WTC11 (cell line): ENCODE measurements around the gene FBN2. TPM values are rescaled to one million over a fixed set of nuclear protein-coding genes. Genes with fewer than 3 reads are reported as not detected.

Experiments used
- ATAC-seq: fragments of 200-7000 bp; cut with Tn5 transposase; 2 replicates; pipeline ENCODE4 v1.10.0; 2021; ENCODE audit warnings: mild to moderate bottlenecking, moderate library complexity
- Bru-seq: library from RNA; stranded (reverse); fragments of 400-500 nt; gene quantifications from one replicate; lab custom pipeline; 2021; lab: Mats Ljungman, UMichigan
- CTCF ChIA-PET: fragments of 300-600 bp; sonication (Branson Sonifier 250); formaldehyde crosslinking; loops from one replicate; lab custom pipeline; 2021; ENCODE audit warnings: antibody characterized with exemption; lab: Charles Lee
- POLR2A ChIA-PET: fragments of 350-600 bp; sonication (Branson Sonifier 250); formaldehyde crosslinking; loops from one replicate; lab custom pipeline; 2021; ENCODE audit warnings: antibody characterized with exemption; lab: Charles Lee
- DNase-seq: peaks from one replicate; pipeline ENCODE4 v3.0.0; 2021; ENCODE audit warnings: low spot score
- H3K27ac Mint-ChIP-seq: 2 replicates; pipeline ENCODE4 v1.8.0; 2021; ENCODE audit warnings: mixed read lengths
- H3K27me3 Mint-ChIP-seq: 2 replicates; pipeline ENCODE4 v1.8.0; 2021; ENCODE audit warnings: low read depth, mild to moderate bottlenecking, moderate library complexity, mixed read lengths
- H3K36me3 Mint-ChIP-seq: 2 replicates; pipeline ENCODE4 v1.8.0; 2021; ENCODE audit warnings: mixed read lengths
- H3K4me1 Mint-ChIP-seq: 2 replicates; pipeline ENCODE4 v1.8.0; 2022; ENCODE audit warnings: mixed read lengths
- H3K4me3 Mint-ChIP-seq: 2 replicates; pipeline ENCODE4 v1.8.0; 2021; ENCODE audit warnings: mild to moderate bottlenecking, moderate library complexity, mixed read lengths
- H3K9me3 Mint-ChIP-seq: 2 replicates; pipeline ENCODE4 v1.8.0; 2021; ENCODE audit warnings: mixed read lengths
- ETV6 ChIP-seq: sonication (generic); formaldehyde crosslinking; IDR thresholded peaks from 2 replicates; pipeline ENCODE4 v1.8.1; 2022; ENCODE audit warnings: mild to moderate bottlenecking, missing genetic modification reagents
- GTF2I ChIP-seq: fragments of 250-450 bp; sonication (Bioruptor Pico); conservative IDR thresholded peaks from 2 replicates; pipeline ENCODE4 v1.4.0; 2021; ENCODE audit warnings: mild to moderate bottlenecking
- NR2C2 ChIP-seq: sonication (generic); formaldehyde crosslinking; IDR thresholded peaks from 2 replicates; pipeline ENCODE4 v1.8.0; 2022; ENCODE audit warnings: mild to moderate bottlenecking, missing genetic modification reagents
- RORB ChIP-seq: fragments of 250-450 bp; sonication (Bioruptor Pico); IDR thresholded peaks from 2 replicates; pipeline ENCODE4 v1.9.0; 2021; ENCODE audit warnings: mild to moderate bottlenecking
- ZBTB21 ChIP-seq: sonication (generic); formaldehyde crosslinking; IDR thresholded peaks from 2 replicates; pipeline ENCODE4 v1.8.1; 2023; ENCODE audit warnings: mild to moderate bottlenecking, missing genetic modification reagents, borderline replicate concordance
- ZNF138 ChIP-seq: sonication (generic); formaldehyde crosslinking; conservative IDR thresholded peaks from 2 replicates; pipeline ENCODE4 v1.8.1; 2022; ENCODE audit warnings: mild to moderate bottlenecking, moderate library complexity, missing genetic modification reagents
- ZNF263 ChIP-seq: sonication (generic); formaldehyde crosslinking; IDR thresholded peaks from 2 replicates; pipeline ENCODE4 v1.8.1; 2022; ENCODE audit warnings: low read depth, mild to moderate bottlenecking, moderate library complexity, missing genetic modification reagents
- ZNF396 ChIP-seq: fragments of 250-450 bp; sonication (Bioruptor Pico); IDR thresholded peaks from 2 replicates; pipeline ENCODE4 v1.8.0; 2021; ENCODE audit warnings: mild to moderate bottlenecking, moderate library complexity, borderline replicate concordance
- long read RNA-seq, 3 experiments: library from RNA in 1 of 3; library from capped mRNA in 1 of 3; library from polyadenylated mRNA in 1 of 3; unstranded in 2 of 3; stranded (forward) in 1 of 3; transcript quantifications; one replicate each; pipeline ENCODE4 v2.0.0, GENCODE V29; 2021
- total RNA-seq: library from RNA; stranded (reverse); gene quantifications from 3 replicates; pipeline ENCODE4 v1.2.3, GENCODE V29; 2021
- TF ChIP-seq, protein P1 (sequence below): sonication (generic); formaldehyde crosslinking; IDR thresholded peaks from 2 replicates; pipeline ENCODE4 v1.8.1; 2022; ENCODE audit warnings: low read depth, mild to moderate bottlenecking, moderate library complexity, missing genetic modification reagents, borderline replicate concordance
- TF ChIP-seq, protein P2 (sequence below): sonication (generic); formaldehyde crosslinking; IDR thresholded peaks from 2 replicates; pipeline ENCODE4 v1.8.0; 2022; ENCODE audit warnings: mild to moderate bottlenecking, missing genetic modification reagents
- TF ChIP-seq, protein P3 (sequence below): sonication (generic); formaldehyde crosslinking; IDR thresholded peaks from 2 replicates; pipeline ENCODE4 v1.8.0; 2022; ENCODE audit warnings: mild to moderate bottlenecking, missing genetic modification reagents
- TF ChIP-seq, protein P4 (sequence below): fragments of 250-450 bp; sonication (Bioruptor Pico); IDR thresholded peaks from 2 replicates; pipeline ENCODE4 v1.9.0; 2021; ENCODE audit warnings: mild to moderate bottlenecking, borderline replicate concordance
- TF ChIP-seq, protein P5 (sequence below): sonication (generic); formaldehyde crosslinking; IDR thresholded peaks from 2 replicates; pipeline ENCODE4 v1.8.1; 2022; ENCODE audit warnings: low read depth, missing genetic modification reagents, borderline replicate concordance
- TF ChIP-seq, protein P6 (sequence below): sonication (generic); formaldehyde crosslinking; IDR thresholded peaks from 2 replicates; pipeline ENCODE4 v1.8.1; 2023; ENCODE audit warnings: mild to moderate bottlenecking, missing genetic modification reagents, moderate library complexity
- TF ChIP-seq, protein P7 (sequence below): sonication (generic); formaldehyde crosslinking; IDR thresholded peaks from 2 replicates; pipeline ENCODE4 v1.8.1; 2022; ENCODE audit warnings: mild to moderate bottlenecking, moderate library complexity, missing genetic modification reagents

FBN2 gene
- total RNA-seq (47.1 to 56.7 TPM (median 48.0 TPM) in 3 replicates), Bru-seq, nascent RNA (percentile 62 among the genes with signal in this experiment)
- long read RNA-seq, experiment 1, full-length matches to known transcripts = 8 of 94 reads
- long read RNA-seq, experiment 1, partial matches to known transcripts = 73 of 94 reads
- long read RNA-seq, experiment 1, other reads (novel, unspliced or antisense) = 13 of 94 reads
- long read RNA-seq, experiment 2, partial matches to known transcripts = 39 of 50 reads
- long read RNA-seq, experiment 2, other reads (novel, unspliced or antisense) = 11 of 50 reads
- long read RNA-seq, experiment 3, partial matches to known transcripts = 0 of 1 reads
- long read RNA-seq, experiment 3, other reads (novel, unspliced or antisense) = 1 of 1 reads

DNA sequence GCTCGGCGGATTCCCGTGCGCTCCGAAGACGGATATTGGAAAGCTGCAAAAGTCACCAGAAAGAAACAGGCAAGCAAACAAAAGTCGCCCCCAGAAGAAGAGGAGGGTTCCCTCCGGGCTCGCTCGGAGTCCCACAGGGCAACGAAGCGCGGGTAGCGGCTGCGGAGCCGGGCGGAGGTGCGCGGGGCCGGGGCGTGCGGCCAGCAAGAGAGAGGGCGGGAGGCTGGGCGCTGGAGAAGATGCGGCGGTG is at the start of gene FBN2:
FBN2 (minus strand) TSS at position 246 of the 250 bp plus-strand sequence. CDS start 642 bp downstream, outside the sequence.
- TF ChIP-seq, protein P1, sequence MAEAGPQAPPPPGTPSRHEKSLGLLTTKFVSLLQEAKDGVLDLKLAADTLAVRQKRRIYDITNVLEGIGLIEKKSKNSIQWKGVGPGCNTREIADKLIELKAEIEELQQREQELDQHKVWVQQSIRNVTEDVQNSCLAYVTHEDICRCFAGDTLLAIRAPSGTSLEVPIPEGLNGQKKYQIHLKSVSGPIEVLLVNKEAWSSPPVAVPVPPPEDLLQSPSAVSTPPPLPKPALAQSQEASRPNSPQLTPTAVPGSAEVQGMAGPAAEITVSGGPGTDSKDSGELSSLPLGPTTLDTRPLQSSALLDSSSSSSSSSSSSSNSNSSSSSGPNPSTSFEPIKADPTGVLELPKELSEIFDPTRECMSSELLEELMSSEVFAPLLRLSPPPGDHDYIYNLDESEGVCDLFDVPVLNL (CRISPR knock-in tag) = no peak
- TF ChIP-seq GTF2I = no peak
- TF ChIP-seq, protein P2, sequence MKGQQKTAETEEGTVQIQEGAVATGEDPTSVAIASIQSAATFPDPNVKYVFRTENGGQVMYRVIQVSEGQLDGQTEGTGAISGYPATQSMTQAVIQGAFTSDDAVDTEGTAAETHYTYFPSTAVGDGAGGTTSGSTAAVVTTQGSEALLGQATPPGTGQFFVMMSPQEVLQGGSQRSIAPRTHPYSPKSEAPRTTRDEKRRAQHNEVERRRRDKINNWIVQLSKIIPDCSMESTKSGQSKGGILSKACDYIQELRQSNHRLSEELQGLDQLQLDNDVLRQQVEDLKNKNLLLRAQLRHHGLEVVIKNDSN (CRISPR knock-in tag) = no peak
- TF ChIP-seq, protein P3, sequence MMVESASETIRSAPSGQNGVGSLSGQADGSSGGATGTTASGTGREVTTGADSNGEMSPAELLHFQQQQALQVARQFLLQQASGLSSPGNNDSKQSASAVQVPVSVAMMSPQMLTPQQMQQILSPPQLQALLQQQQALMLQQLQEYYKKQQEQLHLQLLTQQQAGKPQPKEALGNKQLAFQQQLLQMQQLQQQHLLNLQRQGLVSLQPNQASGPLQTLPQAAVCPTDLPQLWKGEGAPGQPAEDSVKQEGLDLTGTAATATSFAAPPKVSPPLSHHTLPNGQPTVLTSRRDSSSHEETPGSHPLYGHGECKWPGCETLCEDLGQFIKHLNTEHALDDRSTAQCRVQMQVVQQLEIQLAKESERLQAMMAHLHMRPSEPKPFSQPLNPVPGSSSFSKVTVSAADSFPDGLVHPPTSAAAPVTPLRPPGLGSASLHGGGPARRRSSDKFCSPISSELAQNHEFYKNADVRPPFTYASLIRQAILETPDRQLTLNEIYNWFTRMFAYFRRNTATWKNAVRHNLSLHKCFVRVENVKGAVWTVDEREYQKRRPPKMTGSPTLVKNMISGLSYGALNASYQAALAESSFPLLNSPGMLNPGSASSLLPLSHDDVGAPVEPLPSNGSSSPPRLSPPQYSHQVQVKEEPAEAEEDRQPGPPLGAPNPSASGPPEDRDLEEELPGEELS (CRISPR knock-in tag) = no peak
- TF ChIP-seq ZNF396 = no peak
- no peak for TF ChIP-seq RORB (CRISPR knock-in tag)
- TF ChIP-seq ZNF263 = 0 out of 2 replicates have a peak, but pooled peaks have one; percentile 27
- TF ChIP-seq, protein P4, sequence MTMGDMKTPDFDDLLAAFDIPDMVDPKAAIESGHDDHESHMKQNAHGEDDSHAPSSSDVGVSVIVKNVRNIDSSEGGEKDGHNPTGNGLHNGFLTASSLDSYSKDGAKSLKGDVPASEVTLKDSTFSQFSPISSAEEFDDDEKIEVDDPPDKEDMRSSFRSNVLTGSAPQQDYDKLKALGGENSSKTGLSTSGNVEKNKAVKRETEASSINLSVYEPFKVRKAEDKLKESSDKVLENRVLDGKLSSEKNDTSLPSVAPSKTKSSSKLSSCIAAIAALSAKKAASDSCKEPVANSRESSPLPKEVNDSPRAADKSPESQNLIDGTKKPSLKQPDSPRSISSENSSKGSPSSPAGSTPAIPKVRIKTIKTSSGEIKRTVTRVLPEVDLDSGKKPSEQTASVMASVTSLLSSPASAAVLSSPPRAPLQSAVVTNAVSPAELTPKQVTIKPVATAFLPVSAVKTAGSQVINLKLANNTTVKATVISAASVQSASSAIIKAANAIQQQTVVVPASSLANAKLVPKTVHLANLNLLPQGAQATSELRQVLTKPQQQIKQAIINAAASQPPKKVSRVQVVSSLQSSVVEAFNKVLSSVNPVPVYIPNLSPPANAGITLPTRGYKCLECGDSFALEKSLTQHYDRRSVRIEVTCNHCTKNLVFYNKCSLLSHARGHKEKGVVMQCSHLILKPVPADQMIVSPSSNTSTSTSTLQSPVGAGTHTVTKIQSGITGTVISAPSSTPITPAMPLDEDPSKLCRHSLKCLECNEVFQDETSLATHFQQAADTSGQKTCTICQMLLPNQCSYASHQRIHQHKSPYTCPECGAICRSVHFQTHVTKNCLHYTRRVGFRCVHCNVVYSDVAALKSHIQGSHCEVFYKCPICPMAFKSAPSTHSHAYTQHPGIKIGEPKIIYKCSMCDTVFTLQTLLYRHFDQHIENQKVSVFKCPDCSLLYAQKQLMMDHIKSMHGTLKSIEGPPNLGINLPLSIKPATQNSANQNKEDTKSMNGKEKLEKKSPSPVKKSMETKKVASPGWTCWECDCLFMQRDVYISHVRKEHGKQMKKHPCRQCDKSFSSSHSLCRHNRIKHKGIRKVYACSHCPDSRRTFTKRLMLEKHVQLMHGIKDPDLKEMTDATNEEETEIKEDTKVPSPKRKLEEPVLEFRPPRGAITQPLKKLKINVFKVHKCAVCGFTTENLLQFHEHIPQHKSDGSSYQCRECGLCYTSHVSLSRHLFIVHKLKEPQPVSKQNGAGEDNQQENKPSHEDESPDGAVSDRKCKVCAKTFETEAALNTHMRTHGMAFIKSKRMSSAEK (CRISPR knock-in tag) = no peak
- TF ChIP-seq ZBTB21 = no peak
- TF ChIP-seq, protein P5, sequence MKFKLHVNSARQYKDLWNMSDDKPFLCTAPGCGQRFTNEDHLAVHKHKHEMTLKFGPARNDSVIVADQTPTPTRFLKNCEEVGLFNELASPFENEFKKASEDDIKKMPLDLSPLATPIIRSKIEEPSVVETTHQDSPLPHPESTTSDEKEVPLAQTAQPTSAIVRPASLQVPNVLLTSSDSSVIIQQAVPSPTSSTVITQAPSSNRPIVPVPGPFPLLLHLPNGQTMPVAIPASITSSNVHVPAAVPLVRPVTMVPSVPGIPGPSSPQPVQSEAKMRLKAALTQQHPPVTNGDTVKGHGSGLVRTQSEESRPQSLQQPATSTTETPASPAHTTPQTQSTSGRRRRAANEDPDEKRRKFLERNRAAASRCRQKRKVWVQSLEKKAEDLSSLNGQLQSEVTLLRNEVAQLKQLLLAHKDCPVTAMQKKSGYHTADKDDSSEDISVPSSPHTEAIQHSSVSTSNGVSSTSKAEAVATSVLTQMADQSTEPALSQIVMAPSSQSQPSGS (CRISPR knock-in tag) = no peak
- TF ChIP-seq ZNF138 (CRISPR knock-in tag) = no peak
- no peak for TF ChIP-seq NR2C2 (CRISPR knock-in tag)
- TF ChIP-seq ETV6 (CRISPR knock-in tag) = no peak
- TF ChIP-seq, protein P6, sequence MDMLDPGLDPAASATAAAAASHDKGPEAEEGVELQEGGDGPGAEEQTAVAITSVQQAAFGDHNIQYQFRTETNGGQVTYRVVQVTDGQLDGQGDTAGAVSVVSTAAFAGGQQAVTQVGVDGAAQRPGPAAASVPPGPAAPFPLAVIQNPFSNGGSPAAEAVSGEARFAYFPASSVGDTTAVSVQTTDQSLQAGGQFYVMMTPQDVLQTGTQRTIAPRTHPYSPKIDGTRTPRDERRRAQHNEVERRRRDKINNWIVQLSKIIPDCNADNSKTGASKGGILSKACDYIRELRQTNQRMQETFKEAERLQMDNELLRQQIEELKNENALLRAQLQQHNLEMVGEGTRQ (CRISPR knock-in tag) = no peak
- TF ChIP-seq, protein P7, sequence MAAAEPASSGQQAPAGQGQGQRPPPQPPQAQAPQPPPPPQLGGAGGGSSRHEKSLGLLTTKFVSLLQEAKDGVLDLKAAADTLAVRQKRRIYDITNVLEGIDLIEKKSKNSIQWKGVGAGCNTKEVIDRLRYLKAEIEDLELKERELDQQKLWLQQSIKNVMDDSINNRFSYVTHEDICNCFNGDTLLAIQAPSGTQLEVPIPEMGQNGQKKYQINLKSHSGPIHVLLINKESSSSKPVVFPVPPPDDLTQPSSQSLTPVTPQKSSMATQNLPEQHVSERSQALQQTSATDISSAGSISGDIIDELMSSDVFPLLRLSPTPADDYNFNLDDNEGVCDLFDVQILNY (CRISPR knock-in tag) = peak; percentile 33; the same call in 1 of the 2 replicates
- Mint-ChIP-seq H3K4me3 (peak within 1 kb of the TSS; percentile 74), H3K36me3 (peaks cover 9% of the 10 kb centered on the region; the same call in 1 of the 2 replicates), H3K4me1 (peaks cover 19% of the 10 kb centered on the region), H3K27me3 (peaks cover 46% of the 10 kb centered on the region), H3K9me3 (no peaks in the 10 kb centered on the region; the same call in 1 of the 2 replicates), H3K27ac (no peak within 1 kb of the TSS)
- no peak for ATAC-seq
- no peak for DNase-seq
- CTCF ChIA-PET = interaction anchor here (1.4 kb wide), 2 partner anchors 9 to 137 kb away, joined by 3 read pairs; no protein-coding TSS in a partner anchor
- POLR2A ChIA-PET = interaction anchor here (0.6 to 1.1 kb wide), 3 partner anchors 25 to 234 kb away, joined by 3 to 6 read pairs (median 3); no protein-coding TSS in a partner anchor
